HG02970 (cell line): Measurements from ENCODE around the gene MAP3K10.
A peak's percentile ranks its signal among the peaks of the same experiment; 100 is the strongest.
"Not testable (repeated sequence)": the region's sequence is repeated elsewhere in the genome, so short reads cannot be mapped to it uniquely, and the experiment has no call there.

Experiments
- ATAC-seq: cut with Tn5 transposase; IDR thresholded peaks from one replicate; pipeline ENCODE4 v1.9.1; 2021; ENCODE audit warnings: mild to moderate bottlenecking, moderate library complexity, moderate number of reproducible peaks; ENCODE audit not compliant: unreplicated experiment, low FRiP score

MAP3K10 gene

GRCh38 chr19:40190891-40191835, at the start of gene MAP3K10:
MAP3K10 (plus strand) TSS chr19:40191426; CDS start chr19:40192032, 606 bp downstream.
- ATAC-seq = peak; percentile 69

- no peak for ATAC-seq
Measured at GRCh38 chr19:40141551-40141950, 49.7 kb upstream of the MAP3K10 start.

GRCh38 chr19:40143612-40144011, 47.6 kb upstream of the MAP3K10 start:
- no peak for ATAC-seq

GRCh38 chr19:40144151-40144550, 47.1 kb upstream of the MAP3K10 start:
- no peak for ATAC-seq

GRCh38 chr19:40144947-40145748, 46.1 kb upstream of the MAP3K10 start:
- no peak for ATAC-seq

GRCh38 chr19:40145749-40146029, 45.5 kb upstream of the MAP3K10 start:
- ATAC-seq = not testable (repeated sequence)

- ATAC-seq = no peak
Measured at GRCh38 chr19:40147338-40147692, 43.9 kb upstream of the MAP3K10 start.

- no peak for ATAC-seq
Measured at GRCh38 chr19:40147693-40148347, 43.4 kb upstream of the MAP3K10 start.

GRCh38 chr19:40149501-40149900, 41.7 kb upstream of the MAP3K10 start:
- ATAC-seq = no peak

GRCh38 chr19:40150170-40150569, 41.1 kb upstream of the MAP3K10 start:
- no peak for ATAC-seq

- ATAC-seq = no peak
Measured at GRCh38 chr19:40154121-40154680, 37.0 kb upstream of the MAP3K10 start.

- no peak for ATAC-seq
Measured at GRCh38 chr19:40155749-40156265, 35.4 kb upstream of the MAP3K10 start.

GRCh38 chr19:40157059-40157458, 34.2 kb upstream of the MAP3K10 start:
- ATAC-seq = no peak

- ATAC-seq = no peak
Measured at GRCh38 chr19:40159744-40160143, 31.5 kb upstream of the MAP3K10 start.

GRCh38 chr19:40162104-40162503, 29.1 kb upstream of the MAP3K10 start:
- ATAC-seq = no peak

- no peak for ATAC-seq
Measured at GRCh38 chr19:40163541-40164129, 27.6 kb upstream of the MAP3K10 start.

GRCh38 chr19:40165362-40165937, 25.8 kb upstream of the MAP3K10 start:
- ATAC-seq = no peak

GRCh38 chr19:40169482-40170302, 21.5 kb upstream of the MAP3K10 start:
- ATAC-seq = not testable (repeated sequence)
